Activated gamma-delta T cell (primary cell): ENCODE data around the gene TXNDC16.
"Not testable (repeated sequence)": the region's sequence is repeated elsewhere in the genome, so short reads cannot be mapped to it uniquely, and the experiment has no call there.

Experiments
- DNase-seq: peaks from one replicate; lab custom pipeline; 2025; lab: John Stamatoyannopoulos, UW

Gene TXNDC16

DNA sequence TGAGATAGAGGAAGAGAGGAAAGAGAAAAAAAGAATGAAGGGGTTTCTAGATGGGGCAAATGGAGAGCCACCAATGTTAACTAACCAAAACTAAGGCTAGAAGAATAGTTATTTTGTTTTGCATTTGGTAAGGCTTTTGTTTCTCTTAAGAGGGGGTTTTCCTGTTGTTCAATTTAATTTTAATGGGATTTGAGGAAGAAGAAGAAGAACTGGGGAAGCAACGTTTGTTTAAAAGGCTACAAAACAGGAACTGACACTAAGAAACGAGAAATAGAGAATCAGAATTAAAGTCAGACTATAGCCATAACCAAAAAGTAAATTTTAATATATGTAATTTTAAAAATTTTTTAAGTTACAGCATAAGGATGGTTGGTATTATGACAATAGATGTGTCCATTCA is 13.7 kb downstream of the TXNDC16 start:
- DNase-seq, result no peak

DNA sequence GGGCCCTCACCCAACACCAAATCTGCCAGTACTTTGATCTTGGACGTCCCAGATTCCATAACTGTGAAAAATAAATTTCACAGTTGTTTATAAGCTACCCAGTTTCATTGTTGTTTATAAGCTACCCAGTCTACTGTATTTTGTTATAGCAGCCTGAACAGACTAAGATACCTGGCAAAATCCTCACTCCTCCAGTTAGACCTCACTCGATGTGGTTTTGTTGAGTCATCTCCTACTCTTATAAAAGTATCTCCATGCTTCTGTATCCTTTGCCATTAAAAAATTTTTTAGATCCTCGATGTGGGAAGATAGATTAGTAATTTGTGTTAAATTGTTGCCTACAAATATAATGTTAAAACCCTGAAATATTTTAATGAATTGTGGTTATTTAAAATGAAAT is 16.0 kb downstream of the TXNDC16 start:
- DNase-seq, result no peak

DNA sequence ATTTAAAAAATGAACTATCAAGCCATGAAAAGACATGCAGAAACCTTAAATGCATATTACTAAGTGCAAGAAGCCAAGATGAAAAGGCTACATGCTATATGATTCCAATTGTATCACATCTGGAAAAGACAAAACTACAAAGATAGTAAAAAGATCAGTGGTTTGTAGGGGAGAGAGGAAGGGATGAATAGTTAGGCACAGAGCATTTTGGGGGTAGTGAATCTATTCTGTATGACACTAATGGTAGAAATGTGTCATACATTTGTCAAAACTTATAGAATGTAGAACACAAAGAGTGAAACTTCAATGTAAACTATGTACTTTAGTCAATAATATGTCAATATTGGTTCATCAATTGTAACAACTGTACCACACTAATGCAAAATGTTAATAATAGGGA is 20.8 kb downstream of the TXNDC16 start:
- no peak for DNase-seq

DNA sequence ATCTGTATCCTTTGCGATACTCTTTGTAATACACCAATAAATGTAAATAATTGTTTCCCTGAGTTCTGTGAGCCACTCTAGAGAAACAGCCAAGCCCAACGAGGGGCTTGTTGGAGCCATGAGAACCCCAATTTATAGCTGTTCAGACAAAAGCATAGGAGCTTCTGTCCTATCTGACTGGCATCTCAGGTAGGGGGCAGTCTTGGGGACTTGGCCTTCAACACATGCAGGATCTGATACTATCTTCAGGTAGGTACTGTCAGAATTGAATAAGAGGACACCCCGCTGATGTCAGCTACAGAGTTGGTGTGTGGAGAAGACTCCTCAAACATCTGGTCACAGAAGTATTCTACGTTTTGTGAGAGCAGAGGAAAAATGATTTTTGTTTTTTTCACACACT is 25.3 kb downstream of the TXNDC16 start:
- DNase-seq, result no peak

DNA sequence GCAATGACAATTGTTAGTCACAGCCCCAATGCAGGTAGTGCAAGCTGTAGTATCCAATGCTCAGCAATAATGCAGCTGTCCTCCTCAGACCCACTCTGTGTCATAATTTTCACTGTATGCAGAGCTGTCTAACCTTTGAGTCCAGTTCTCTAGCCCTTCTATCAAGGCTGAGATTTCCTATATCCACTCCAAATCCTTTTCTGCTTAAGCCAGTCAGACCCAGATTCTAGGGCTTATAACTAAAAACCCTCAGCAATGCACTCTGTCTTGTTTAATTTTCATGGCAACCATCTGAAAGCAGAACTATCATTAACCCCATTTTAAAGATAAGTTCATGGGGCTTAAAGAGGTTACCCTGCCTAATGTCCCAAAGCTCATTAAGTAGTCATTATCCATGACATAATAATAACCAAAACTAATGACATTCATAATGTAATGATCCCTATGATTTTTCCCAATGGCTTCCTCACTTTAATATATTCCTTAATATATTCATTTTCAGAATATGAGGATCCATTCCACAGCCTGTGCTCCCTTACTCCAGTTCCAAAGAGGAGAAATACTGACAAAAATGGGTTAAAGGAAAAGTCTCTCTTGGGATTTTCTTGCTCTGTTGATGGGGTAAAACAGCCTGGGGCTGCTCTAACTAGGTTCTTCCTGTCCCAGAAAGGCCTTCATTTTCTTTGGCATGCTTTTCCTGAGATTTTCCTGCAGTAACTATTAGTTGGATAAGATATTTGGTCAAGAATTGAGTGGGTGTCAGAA is 29.5 kb downstream of the TXNDC16 start:
- no peak for DNase-seq

DNA sequence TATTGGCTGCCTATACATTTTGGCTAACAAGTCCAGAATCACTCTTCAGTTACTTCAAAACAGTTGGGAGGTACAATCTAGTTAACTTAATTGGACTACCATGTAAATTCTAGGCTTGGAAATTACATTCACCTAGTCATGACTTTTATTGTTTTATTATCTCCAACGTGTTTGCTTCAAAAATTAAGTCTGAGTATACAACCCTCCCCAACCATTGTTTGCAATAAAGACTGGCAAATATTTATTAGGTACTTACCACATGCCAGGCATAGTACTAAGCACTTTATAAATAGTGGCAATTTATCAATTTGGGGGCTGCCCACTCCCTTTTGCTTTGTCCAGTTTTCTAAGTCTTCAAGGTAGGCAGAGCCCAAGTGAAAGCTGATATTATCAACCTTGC is 30.3 kb downstream of the TXNDC16 start:
- DNase-seq, result no peak

DNA sequence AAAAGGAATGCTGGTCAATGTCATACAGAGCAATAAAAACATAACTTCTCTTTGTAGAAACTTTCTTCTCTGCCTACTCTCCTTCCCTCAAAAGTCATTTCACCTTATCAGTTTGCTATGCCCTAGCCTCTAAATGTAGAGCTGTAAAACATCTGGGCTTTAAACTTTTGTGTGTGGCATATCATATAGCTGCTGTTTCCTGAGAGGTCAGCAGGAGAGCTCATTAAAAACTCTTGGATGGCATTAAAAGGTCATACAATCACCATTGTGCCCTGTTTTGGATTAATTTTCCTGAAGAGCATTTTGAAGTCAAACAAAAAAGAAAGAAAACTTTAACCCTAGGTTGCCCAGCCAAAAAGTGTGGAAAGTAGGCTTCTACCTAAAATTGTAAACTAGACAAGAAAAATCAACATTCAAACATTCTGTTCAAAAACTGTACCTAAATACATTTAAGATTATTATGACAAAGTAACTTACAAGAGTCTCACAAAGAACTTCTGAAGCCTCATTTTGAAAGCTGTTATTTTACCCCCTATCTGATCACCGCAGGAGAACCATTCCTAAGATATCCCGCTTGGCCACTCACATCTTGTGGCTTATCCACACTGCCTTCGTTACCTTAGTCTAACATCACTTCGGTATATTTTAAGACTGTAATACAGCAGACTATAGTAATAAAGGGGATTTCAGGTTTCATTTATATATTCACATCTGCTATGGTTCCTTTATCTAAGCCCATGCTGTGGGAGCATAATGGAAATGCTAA is 38.1 kb downstream of the TXNDC16 start:
- no peak for DNase-seq

DNA sequence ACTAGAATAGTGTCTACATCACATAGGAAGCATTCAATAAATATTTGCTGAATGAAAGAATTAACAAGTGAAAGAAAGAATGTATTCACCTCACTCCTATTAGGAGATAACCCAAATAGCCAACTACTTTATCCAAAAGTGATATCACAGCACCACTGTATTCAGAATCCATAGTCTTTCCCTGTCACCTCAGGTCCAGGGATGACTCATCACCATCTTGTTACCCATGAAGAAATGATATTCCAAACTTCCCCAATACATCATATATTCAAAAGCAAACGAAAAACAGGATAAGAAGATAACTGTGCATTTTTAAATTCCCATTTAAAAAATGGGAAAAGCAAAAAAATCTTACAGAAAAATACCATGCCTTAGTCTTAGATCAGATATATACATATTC is 39.1 kb downstream of the TXNDC16 start:
- DNase-seq, result no peak

DNA sequence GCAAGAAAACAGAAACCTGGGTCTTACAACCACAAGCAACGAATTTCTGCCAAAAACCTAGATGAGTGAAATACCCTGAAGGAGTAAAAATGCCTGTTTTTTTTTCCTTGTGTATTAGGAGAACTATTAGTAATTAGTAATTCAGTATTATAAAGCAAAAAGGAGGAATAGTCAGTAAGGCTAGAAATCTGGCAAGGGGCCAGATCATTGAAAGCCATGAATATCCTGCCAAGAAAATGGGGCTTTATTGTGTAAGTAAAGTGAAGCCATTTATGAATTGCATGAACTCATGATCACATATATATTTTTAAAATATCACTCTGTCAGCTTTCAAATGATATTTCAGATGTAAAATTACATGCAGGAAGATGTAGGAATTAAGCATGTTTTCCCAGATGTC is 57.9 kb downstream of the TXNDC16 start:
- DNase-seq, result no peak

DNA sequence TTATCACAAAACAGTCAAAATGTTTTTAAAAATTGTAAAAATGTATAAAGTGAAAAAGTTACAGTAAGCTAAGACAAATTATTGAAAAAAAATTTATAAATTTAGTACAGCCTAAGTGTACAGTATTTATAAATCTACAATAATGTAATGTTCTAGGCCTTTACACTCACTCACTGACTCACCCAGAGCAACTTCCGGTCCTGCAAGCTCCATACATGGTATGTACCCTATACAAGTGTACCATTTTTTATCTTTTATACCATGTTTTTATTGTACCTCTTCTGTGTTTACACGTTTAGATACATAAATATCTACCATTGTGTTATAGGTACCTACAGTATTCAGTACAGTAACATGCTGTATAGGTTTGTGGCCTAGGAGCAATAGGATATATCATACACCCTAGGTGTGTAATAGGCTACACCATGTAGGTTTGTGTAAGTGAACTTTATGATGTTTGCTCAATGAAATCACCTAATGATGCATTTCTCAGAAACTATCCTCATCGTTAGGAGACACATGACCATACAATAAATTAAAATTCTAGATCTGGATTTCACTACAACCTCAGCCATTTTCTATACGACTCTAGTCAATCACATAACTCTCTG is 66.8 kb downstream of the TXNDC16 start:
- no peak for DNase-seq

DNA sequence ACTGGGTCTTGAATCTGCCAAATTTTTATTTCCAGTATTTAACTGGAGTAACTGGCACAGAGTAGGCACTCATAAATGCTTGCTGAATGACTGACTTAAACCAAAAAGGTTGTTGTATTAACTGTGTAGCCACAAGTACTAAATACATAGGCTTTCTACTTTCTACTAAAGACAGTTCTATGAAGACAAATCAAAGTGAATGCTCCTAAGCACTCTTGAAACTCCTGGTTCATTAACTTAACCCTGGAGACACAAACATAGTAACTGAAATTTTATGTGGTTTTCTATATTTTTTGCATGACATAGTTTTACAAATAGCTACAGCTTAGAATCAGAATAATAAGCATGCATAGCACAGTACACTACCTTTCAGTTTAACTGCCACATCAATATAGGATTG is 70.4 kb downstream of the TXNDC16 start:
- no peak for DNase-seq

DNA sequence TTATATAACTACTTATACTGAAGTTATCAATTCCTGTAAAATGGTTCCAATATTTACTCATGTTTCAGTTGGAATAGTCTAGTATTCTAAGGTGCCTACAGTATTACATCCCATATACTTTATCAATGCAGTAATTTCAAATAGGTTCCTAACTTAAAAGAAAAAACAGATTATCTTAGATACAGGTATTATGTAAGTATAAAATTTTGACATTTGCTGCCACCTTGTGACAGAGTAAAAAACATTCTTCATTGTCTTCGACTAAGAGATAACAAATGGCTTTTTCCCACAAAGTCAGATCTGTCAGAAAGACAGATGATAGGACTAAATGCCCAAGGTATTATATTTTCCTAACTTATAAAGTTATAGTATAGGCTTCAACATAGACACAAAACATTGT is 78.7 kb downstream of the TXNDC16 start:
- DNase-seq, result no peak

DNA sequence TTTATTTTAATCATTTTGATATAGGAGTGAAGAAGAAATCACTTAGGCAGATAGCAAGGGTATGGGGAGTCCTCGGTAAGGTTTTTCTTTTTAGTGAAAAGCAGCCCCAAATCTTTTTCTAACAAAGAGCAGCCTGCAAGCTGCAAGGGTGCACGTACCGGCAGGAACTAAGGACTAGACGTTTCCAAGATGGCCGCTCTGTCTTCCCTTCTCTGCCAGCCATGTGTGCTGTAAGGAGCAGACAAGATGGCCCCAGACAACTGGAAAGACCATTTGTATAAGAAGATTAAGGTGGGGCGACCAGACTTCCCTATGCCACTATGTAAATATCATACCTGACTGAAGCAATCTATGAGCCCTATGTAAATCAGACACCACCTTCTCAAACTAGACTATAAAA is 79.6 kb downstream of the TXNDC16 start:
- DNase-seq, result no peak

DNA sequence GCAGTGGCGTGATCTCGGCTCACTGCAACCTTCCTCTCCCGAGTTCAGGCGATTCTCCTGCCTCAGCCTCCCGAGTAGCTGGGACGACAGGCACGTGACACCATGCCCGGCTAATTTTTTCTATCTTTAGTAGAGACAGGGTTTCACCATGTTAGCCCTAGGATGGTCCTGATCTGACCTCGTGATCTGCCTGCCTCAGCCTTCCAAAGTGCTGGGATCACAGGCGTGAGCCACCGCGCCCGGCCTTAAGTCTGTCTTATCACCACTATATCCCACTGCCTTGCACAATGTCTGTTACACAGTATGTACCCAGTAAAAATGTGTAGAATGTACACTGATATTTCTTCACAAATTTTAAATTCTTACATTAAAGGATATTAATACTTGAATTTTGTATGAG is 80.1 kb downstream of the TXNDC16 start:
- DNase-seq, result not testable (repeated sequence)

DNA sequence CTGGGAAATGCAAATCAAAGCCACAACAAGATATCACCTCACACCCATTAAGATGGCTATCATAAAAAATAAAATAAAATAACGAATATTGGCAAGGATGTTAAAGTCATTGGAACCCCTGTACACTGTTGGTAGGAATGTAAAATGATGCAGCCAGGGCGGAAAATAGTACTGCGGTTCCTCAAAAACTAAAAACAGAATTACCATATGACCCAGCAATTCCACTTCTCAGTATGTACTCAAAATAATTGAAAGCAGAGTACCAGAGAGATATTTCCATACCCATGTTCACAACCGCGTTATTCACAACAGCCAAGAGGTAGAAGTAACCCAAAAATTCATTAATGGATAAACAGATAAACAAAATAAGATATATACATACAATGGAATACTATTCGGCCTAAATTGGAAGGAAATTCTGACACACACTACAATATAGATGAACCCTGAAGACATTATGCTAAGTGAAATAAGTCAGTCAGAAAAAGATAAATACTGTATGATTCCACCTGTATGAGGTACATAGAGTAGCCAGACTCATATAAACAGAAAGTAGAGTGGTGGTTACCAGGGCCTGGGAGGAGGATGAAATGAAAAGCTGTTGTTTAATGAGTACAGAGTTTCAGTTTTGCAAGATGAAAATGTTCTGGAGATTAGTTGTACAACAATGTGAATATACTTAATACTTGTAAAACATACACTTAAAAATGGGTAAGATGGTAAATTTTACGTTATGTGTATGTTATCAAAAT is 84.6 kb downstream of the TXNDC16 start:
- no peak for DNase-seq

DNA sequence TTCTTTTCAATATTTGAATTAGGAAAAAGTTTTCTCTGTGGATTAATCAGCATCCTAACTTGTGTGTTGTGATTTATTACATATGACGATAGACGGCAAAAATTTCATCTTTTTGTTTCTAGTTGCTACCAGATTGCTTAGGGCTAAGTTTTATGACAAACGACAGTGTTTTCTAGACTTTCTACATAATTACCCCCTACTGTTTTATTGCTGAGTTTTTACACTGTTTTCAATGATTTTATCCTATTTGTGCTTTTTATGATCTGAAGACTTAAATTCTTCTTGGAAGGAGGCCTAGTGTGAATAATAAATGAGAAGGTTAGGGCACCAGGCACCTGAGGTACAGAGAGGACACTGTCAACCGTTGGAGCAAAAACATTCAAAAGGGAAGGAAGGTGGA is 88.1 kb downstream of the TXNDC16 start:
- DNase-seq, result no peak

DNA sequence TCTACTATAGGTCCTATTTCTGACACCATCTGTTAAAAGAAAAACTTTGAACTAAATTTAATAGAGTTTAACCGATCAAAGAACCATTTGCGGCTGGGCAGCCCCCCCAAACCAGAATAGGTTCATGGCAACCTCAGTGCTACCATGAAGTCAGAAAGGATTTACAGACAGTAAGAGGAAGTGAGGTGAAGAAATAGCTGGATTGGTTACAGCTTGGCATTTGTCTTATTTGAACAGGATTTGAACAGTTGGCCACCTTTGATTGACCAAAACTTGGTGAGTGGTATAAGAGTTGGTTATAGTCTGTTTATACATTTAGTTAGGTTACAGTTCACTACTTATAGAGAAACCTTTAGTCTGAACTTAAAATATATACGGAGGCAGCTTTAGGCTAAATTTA is 88.9 kb downstream of the TXNDC16 start:
- no peak for DNase-seq

DNA sequence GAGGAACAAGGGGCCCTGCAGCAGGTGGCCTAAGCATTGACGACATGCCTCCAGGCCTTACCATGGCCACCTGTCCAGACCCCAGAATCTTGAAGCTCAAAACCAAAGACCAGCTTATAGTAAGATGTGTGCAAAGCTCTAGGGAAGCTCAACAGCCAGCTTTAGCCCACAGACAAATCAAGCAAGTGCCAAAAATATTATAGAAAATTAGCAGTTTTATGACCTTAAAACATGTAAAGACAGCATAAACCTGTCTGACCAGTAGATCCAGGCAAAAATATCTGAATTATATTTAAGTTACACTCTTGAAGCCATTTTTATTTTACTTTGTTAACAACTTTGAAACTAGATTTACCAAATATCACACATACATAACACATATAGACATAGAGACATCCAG is 90.6 kb downstream of the TXNDC16 start:
- DNase-seq, result no peak

DNA sequence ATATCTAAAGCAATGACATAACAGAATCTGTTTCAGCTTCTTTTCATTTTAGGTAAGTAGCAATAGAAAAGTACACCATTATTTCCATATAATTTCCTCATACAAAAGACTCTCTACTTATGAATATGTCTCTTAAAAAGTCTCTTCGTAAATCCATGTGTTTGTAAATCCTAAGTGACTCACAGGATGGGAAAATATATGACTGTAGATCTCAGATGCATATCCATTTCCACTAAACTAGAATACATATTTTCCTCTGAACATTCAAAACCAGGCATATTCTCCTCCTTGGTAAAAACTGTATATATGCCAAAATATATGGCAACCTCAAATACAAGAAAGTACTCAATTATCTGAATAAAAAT is 93.6 kb downstream of the TXNDC16 start:
- no peak for DNase-seq

DNA sequence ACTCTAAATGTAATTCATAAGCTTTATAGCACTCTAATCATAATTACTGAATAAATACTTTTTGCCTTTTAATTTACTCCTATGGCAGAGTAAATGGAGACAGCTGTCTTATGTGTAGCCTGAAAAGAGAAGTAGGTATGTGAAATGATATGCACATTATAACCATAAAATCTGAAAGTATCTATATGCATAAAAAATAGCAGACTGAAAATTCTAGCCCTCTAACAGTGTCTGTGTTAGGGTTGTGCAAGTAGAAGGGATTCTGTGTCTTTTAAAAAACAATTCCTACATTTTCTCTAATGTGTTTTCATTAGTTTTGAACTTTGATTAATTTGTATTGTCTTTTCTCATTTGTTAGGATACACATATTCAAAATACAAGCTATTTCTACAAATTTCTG is 94.9 kb downstream of the TXNDC16 start:
- DNase-seq, result no peak

DNA sequence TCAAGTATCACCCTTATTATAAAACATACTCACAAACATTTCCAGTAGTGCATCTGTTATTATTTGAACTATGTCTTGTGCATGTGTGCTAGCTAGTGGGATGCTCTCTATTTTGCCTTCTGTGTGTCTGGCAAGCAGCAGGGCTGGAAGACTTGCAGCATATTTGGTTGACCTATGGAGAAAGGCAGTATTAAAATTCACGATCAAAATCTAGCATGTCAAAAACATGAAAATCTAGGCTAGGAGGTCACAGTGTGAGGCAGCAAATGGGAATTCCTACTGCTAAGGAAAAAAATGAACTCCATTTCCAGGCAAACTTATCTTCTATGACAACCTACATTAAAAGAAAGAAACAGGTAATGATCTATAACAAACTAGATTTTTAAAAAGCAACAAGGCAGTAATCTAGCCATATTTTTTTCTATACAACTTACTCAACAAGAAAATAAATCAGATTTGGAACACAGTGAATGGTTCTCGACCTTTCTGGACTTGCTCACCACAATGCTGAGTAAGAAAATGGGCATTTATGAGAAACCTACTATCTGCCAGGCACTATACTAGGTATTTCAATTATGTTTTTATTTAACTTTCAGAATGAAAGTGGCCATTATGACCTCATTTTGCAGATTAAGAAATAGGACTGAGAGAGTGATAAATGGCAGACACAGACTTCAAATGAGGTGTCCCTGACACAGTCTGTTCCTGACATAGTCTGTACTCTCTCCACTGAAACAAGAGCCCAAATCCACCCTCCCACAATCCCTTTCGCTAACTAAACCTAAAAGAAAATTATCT is 96.8 kb downstream of the TXNDC16 start:
- no peak for DNase-seq

DNA sequence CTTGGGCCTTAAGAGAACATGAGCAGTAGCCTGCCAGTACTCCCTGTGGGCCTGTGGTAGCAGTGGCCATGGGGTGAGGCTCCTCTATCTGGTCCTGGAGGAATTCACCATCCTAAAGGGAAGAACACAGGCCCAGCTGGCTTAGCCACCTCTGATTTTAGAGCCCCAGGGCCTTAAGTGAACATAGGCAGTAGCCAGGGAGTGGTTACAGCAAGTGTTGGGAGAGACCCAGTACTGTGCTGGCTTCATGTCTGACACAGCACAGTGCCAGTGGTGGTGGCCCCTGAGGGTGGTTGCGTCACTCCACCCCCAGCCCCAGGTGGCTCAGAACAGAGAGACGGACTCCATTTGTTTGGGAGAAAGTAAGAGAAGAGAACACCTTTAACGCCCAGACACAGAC is 105.1 kb downstream of the TXNDC16 start:
- DNase-seq, result no peak
